DND-41 (cell line): ENCODE measurements around the gene MAP4K3.

Experiments used
- EZH2 ChIP-seq: IDR thresholded peaks from 3 replicates; pipeline ENCODE4 v1.6.1; 2012; ENCODE audit warnings: borderline replicate concordance, low read depth, mild to moderate bottlenecking, moderate library complexity, low read length, inconsistent platforms; ENCODE audit not compliant: severe bottlenecking
- TF ChIP-seq, protein P1 (sequence below): IDR thresholded peaks from 2 replicates; pipeline ENCODE4 v1.5.1; 2012; ENCODE audit warnings: borderline replicate concordance, low read length, moderate library complexity, mild to moderate bottlenecking; ENCODE audit not compliant: poor library complexity, severe bottlenecking; ENCODE audit errors: extremely low read depth

GRCh38 chr2:39411181-39411944, 25.7 kb downstream of the MAP4K3 start:
- no peak for TF ChIP-seq EZH2
- TF ChIP-seq, protein P1, sequence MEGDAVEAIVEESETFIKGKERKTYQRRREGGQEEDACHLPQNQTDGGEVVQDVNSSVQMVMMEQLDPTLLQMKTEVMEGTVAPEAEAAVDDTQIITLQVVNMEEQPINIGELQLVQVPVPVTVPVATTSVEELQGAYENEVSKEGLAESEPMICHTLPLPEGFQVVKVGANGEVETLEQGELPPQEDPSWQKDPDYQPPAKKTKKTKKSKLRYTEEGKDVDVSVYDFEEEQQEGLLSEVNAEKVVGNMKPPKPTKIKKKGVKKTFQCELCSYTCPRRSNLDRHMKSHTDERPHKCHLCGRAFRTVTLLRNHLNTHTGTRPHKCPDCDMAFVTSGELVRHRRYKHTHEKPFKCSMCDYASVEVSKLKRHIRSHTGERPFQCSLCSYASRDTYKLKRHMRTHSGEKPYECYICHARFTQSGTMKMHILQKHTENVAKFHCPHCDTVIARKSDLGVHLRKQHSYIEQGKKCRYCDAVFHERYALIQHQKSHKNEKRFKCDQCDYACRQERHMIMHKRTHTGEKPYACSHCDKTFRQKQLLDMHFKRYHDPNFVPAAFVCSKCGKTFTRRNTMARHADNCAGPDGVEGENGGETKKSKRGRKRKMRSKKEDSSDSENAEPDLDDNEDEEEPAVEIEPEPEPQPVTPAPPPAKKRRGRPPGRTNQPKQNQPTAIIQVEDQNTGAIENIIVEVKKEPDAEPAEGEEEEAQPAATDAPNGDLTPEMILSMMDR = no peak
